PC-9 (cell line): ENCODE measurements around the gene NR2C1.

Experiments
- EZH2 ChIP-seq: fragments of 200-600 bp; sonication (generic); IDR thresholded peaks from 2 replicates; pipeline ENCODE4 v1.8.0; 2017; ENCODE audit warnings: antibody characterized with exemption, low read depth
- TF ChIP-seq, protein P1 (sequence below): fragments of 200-600 bp; sonication (generic); conservative IDR thresholded peaks from 2 replicates; pipeline ENCODE4 v1.6.1; 2017; ENCODE audit warnings: mixed run types, antibody characterized with exemption, mild to moderate bottlenecking, moderate library complexity

DNA sequence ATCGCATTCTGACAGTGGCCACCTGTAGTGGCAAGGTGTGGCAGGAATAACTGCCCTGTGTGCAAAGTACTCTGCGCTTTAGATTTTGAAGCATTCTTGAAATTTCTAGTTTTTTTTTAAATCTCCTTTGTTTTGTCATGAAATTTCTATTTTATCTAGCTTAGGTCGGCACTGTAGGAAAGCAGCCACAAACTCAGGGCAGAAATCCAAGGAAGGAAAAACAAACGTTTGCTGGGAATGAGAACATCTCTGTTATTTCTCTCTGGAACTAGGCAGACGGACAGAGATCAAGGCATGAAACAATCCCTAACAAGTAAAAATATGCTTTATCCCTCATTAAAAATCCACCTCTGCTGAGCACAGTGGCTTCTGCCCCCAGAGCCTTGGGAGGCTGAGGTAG lies 1.3 kb upstream of the NR2C1 start:
- TF ChIP-seq, protein P1, sequence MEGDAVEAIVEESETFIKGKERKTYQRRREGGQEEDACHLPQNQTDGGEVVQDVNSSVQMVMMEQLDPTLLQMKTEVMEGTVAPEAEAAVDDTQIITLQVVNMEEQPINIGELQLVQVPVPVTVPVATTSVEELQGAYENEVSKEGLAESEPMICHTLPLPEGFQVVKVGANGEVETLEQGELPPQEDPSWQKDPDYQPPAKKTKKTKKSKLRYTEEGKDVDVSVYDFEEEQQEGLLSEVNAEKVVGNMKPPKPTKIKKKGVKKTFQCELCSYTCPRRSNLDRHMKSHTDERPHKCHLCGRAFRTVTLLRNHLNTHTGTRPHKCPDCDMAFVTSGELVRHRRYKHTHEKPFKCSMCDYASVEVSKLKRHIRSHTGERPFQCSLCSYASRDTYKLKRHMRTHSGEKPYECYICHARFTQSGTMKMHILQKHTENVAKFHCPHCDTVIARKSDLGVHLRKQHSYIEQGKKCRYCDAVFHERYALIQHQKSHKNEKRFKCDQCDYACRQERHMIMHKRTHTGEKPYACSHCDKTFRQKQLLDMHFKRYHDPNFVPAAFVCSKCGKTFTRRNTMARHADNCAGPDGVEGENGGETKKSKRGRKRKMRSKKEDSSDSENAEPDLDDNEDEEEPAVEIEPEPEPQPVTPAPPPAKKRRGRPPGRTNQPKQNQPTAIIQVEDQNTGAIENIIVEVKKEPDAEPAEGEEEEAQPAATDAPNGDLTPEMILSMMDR, result no peak
- TF ChIP-seq EZH2, result no peak
